ENCODE results near the gene ZNF324.

DNA sequence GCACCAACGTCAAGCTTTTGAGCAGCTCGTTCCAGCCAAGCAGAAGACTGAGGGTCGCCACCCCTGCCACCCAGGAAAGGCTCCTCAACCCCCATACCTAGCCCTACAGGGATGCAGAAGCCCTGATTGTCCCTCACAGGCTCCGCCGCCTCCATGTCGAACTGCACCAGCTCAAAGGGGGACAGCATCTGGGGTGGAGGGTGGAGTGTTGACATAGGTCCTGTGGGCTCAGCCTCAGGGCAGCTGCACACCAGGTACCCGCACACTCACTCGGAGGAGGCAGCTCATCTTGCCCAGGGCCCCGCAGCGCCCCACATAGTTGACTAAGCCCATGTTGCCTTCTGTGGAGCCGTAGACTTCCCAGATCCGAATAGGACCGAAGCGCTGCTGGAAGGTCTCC, 33.4 kb downstream of the ZNF324 start:
- TF ChIP-seq, protein P1, sequence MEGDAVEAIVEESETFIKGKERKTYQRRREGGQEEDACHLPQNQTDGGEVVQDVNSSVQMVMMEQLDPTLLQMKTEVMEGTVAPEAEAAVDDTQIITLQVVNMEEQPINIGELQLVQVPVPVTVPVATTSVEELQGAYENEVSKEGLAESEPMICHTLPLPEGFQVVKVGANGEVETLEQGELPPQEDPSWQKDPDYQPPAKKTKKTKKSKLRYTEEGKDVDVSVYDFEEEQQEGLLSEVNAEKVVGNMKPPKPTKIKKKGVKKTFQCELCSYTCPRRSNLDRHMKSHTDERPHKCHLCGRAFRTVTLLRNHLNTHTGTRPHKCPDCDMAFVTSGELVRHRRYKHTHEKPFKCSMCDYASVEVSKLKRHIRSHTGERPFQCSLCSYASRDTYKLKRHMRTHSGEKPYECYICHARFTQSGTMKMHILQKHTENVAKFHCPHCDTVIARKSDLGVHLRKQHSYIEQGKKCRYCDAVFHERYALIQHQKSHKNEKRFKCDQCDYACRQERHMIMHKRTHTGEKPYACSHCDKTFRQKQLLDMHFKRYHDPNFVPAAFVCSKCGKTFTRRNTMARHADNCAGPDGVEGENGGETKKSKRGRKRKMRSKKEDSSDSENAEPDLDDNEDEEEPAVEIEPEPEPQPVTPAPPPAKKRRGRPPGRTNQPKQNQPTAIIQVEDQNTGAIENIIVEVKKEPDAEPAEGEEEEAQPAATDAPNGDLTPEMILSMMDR (IDR thresholded peaks at IDR 0.05; ENCODE audit: low read length): no peak
- TF ChIP-seq EZH2 (IDR thresholded peaks at IDR 0.05; ENCODE audit: borderline replicate concordance, low read length): no peak

Data from OCI-LY1 (cell line).